CD8-positive, alpha-beta memory T cell (primary cell): Measurements from ENCODE around the gene DCDC1. TPM values are rescaled to one million over a fixed set of nuclear protein-coding genes. Genes with fewer than 3 reads are reported as not detected.

Source experiments
- CTCF ChIA-PET: fragments of 350-600 bp; sonication (Branson Sonifier 250); formaldehyde crosslinking; loops from one replicate; lab custom pipeline; 2021; ENCODE audit warnings: antibody characterized with exemption; lab: Charles Lee
- POLR2A ChIA-PET: fragments of 350-600 bp; sonication (Branson Sonifier 250); formaldehyde crosslinking; loops from one replicate; lab custom pipeline; 2021; ENCODE audit warnings: antibody characterized with exemption; lab: Charles Lee
- DNase-seq, 5 donors: peaks; one replicate each; pipeline versions ENCODE4 v3.0.0 to v3.0.0-alpha.2; 2020 to 2022; ENCODE audit warnings: mixed read lengths in 1 of 5
- H3K27ac ChIP-seq: one replicate; pipeline ENCODE4 v1.7.0; 2013; ENCODE audit warnings: low read depth, mild to moderate bottlenecking, low read length, moderate library complexity
- H3K27me3 ChIP-seq: 2 replicates; pipeline ENCODE4 v1.7.0; 2013; ENCODE audit warnings: low read length, mild to moderate bottlenecking; ENCODE audit not compliant: insufficient read depth, poor library complexity, severe bottlenecking
- H3K36me3 ChIP-seq: 2 replicates; pipeline ENCODE4 v1.7.0; 2013; ENCODE audit warnings: mild to moderate bottlenecking, low read length, moderate library complexity; ENCODE audit not compliant: insufficient read depth
- H3K4me1 ChIP-seq: 2 replicates; pipeline ENCODE4 v1.7.0; 2013; ENCODE audit warnings: mild to moderate bottlenecking, low read length, moderate library complexity; ENCODE audit not compliant: insufficient read depth
- H3K4me3 ChIP-seq: 2 replicates; pipeline ENCODE4 v1.7.0; 2013; ENCODE audit warnings: mild to moderate bottlenecking, low read length
- H3K9me3 ChIP-seq: 2 replicates; pipeline ENCODE4 v1.7.0; 2013; ENCODE audit warnings: mild to moderate bottlenecking, low read length
- H3K27ac Mint-ChIP-seq, 8 donors: one replicate each; pipeline ENCODE4 v1.8.0; 2020 to 2021; ENCODE audit warnings: mixed read lengths in 8 of 8, mild to moderate bottlenecking in 6 of 8, inconsistent platforms in 3 of 8, moderate library complexity in 3 of 8
- H3K27me3 Mint-ChIP-seq, 2 donors: one replicate each; pipeline ENCODE4 v1.8.0; 2020 to 2021; ENCODE audit warnings: mixed read lengths in 2 of 2, mild to moderate bottlenecking in 1 of 2, moderate library complexity in 1 of 2
- H3K36me3 Mint-ChIP-seq, 3 donors: one replicate each; pipeline ENCODE4 v1.8.0; 2020 to 2021; ENCODE audit warnings: mixed read lengths in 3 of 3, inconsistent platforms in 1 of 3, mild to moderate bottlenecking in 1 of 3
- H3K4me1 Mint-ChIP-seq, 3 donors: one replicate each; pipeline ENCODE4 v1.8.0; 2020 to 2021; ENCODE audit warnings: mixed read lengths in 3 of 3, inconsistent platforms in 1 of 3, mild to moderate bottlenecking in 1 of 3
- H3K4me3 Mint-ChIP-seq, 7 donors: one replicate each; pipeline ENCODE4 v1.8.0; 2020 to 2021; ENCODE audit warnings: mixed read lengths in 7 of 7, mild to moderate bottlenecking in 6 of 7, moderate library complexity in 4 of 7, inconsistent platforms in 2 of 7
- H3K9me3 Mint-ChIP-seq, 5 donors: one replicate each; pipeline ENCODE4 v1.8.0; 2020 to 2022; ENCODE audit warnings: mixed read lengths in 5 of 5, mild to moderate bottlenecking in 3 of 5, moderate library complexity in 2 of 5, inconsistent platforms in 1 of 5
- polyA plus RNA-seq: library from polyadenylated mRNA; unstranded; fragments of 300-500 nt; fragmentation: Illumina TruSeq; gene quantifications from one replicate; pipeline ENCODE4 v1.2.3, GENCODE V29; 2021
- total RNA-seq, 2 experiments: library from RNA; stranded (reverse); gene quantifications; one replicate each; pipeline ENCODE4 v1.2.3, GENCODE V29; 2021

DCDC1 gene
- total and polyA plus RNA-seq, 3 experiments from 2014 or later: 0.07 to 0.15 TPM; not detected in 1

DNA sequence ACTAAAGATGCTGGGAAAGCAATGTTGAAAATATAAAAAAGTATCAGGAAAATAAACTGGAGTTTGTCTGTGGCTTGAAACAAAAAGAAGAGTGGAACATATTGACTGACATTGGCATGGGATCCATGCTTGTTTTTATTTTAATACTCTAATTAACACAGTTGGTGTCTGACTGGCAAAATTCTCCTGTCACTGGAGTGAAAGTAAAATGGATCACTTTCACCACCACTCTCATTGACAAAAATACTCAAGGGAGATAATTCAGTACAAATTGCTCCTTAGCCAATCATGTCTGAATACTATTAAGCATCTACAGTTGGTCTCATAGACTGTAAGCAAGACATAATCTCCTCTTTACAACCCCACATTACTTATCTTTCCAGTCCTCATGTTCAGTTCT is 101.8 kb downstream of the DCDC1 start:
- CTCF ChIA-PET: no interaction called here
- no peaks in the 10 kb centered on the region for H3K4me1 Mint-ChIP-seq
- H3K36me3 ChIP-seq: no peaks in the 10 kb centered on the region

DNA sequence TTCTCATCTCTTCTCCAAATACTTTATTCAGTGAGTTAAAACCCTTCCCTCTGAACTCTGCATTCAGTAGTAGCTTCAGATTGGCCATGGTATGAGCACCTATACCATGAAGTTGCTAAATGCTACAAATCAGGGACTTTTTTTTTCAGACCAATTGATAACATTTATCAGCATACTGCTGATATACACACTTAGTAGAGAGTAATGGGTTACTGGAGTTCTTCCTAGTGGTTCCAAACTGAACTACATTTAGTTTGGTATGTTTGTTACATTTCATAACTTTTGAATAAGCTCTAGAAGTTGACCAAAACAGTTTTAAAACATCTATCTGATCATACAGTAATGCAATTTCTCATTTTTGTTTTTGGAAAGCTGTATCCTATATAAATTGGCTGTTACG is 104.7 kb downstream of the DCDC1 start:
- Mint-ChIP-seq H3K4me1 (no peaks in the 10 kb centered on the region), H3K36me3 (no peaks in the 10 kb centered on the region), H3K9me3 (no peaks in the 10 kb centered on the region), H3K27ac (no peak overlapping the region), H3K27me3 (peaks cover 3% of the 10 kb centered on the region in 2 donors), H3K4me3 (no peak overlapping the region)
- Histone ChIP-seq H3K4me1 (no peaks in the 10 kb centered on the region), H3K27me3 (no peaks in the 10 kb centered on the region), H3K4me3 (no peak overlapping the region), H3K27ac (no peak overlapping the region), H3K9me3 (no peaks in the 10 kb centered on the region), H3K36me3 (no peaks in the 10 kb centered on the region)
- ChIA-PET POLR2A (no interaction called here), CTCF (no interaction called here)
- no peak for DNase-seq

More for the DNA sequence above, 101.8 kb downstream of the DCDC1 start:
- no peak overlapping the region for H3K27ac ChIP-seq
- no peak for DNase-seq
- H3K27me3 ChIP-seq: no peaks in the 10 kb centered on the region
- Mint-ChIP-seq H3K9me3 (peaks cover 5 to 9% (median 8%) of the 10 kb centered on the region in 5 donors), H3K27me3 (no peaks in the 10 kb centered on the region), H3K4me3 (no peak overlapping the region), H3K36me3 (no peaks in the 10 kb centered on the region), H3K27ac (no peak overlapping the region)
- no peaks in the 10 kb centered on the region for H3K4me1 ChIP-seq
- H3K4me3 ChIP-seq: no peak overlapping the region
- H3K9me3 ChIP-seq: no peaks in the 10 kb centered on the region
- POLR2A ChIA-PET: no interaction called here

DNA sequence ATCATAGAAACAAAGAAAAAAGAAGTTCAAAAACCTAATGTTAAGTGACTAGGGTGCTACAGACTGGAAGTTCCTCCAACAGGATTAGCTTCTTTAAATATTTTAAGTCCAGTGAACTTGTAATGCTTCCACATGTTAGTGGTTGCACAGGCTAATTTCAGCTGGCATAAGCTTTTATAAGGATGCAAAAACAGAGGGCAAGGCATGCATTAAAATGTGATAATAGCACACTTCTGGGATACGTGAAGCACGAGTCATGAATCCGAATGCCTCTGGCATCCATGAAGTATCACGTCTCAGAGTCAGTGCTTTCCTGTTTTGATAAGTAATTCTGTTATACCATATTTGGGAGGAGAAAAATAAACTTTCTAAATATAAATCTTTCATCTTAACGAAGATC is 106.8 kb downstream of the DCDC1 start:
- Histone ChIP-seq H3K27ac (no peak overlapping the region), H3K4me1 (no peaks in the 10 kb centered on the region), H3K4me3 (no peak overlapping the region), H3K36me3 (no peaks in the 10 kb centered on the region), H3K27me3 (no peaks in the 10 kb centered on the region), H3K9me3 (no peaks in the 10 kb centered on the region)
- no peak overlapping the region for H3K4me3 Mint-ChIP-seq
- peaks cover 3% of the 10 kb centered on the region in 2 donors for H3K27me3 Mint-ChIP-seq
- POLR2A ChIA-PET: no interaction called here
- DNase-seq: no peak
- H3K27ac Mint-ChIP-seq: no peak overlapping the region
- H3K9me3 Mint-ChIP-seq: no peaks in the 10 kb centered on the region
- H3K36me3 Mint-ChIP-seq: no peaks in the 10 kb centered on the region
- CTCF ChIA-PET: no interaction called here
- H3K4me1 Mint-ChIP-seq: no peaks in the 10 kb centered on the region

DNA sequence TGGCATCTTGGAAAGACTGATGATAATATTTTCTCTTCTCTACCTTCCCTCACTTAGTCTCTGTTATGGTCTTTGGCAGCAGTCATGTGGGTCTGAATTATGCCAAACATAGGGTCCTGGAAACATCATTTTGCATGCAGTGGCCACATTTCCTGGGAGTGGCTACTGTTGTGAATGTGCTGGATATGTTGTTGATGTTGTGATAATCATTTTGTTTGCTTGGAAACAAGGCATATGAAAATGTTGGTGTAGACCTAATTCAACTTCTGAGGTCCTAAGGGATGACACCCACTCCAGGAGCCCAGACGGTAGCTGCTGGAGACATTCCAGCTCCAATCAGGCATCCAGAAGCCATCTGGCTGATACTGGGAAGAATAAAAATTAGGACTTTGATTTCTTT is 109.7 kb downstream of the DCDC1 start:
- CTCF ChIA-PET: no interaction called here
- POLR2A ChIA-PET: no interaction called here
- H3K4me3 Mint-ChIP-seq: no peak overlapping the region
- H3K27me3 Mint-ChIP-seq: peaks cover 3 to 7% of the 10 kb centered on the region in 2 donors
- H3K36me3 Mint-ChIP-seq: no peaks in the 10 kb centered on the region
- no peak for DNase-seq
- no peaks in the 10 kb centered on the region for H3K9me3 ChIP-seq
- H3K27me3 ChIP-seq: no peaks in the 10 kb centered on the region
- H3K4me1 Mint-ChIP-seq: no peaks in the 10 kb centered on the region
- no peaks in the 10 kb centered on the region for H3K9me3 Mint-ChIP-seq
- H3K4me3 ChIP-seq: no peak overlapping the region
- no peaks in the 10 kb centered on the region for H3K36me3 ChIP-seq
- H3K27ac ChIP-seq: no peak overlapping the region
- H3K27ac Mint-ChIP-seq: no peak overlapping the region
- H3K4me1 ChIP-seq: no peaks in the 10 kb centered on the region

DNA sequence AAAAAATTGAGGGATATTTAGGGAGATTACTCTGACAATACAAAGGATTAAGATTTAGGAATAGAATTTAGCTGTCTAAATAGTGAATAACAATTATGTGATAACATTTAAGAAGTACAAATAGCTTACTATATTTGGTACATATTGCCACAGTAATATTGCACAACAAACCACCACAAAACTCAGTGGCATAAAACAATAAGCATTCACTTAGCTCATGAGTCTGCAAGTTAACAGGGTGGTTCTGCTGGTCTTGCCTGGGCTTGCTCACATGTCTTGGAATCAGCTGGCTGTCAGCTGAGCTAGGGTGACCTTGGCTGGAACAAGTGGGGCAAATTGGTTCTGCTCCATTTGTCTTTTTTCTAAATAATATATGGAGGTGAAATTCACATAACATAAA is 115.1 kb downstream of the DCDC1 start:
- H3K9me3 Mint-ChIP-seq: no peaks in the 10 kb centered on the region
- no peak overlapping the region for H3K4me3 ChIP-seq
- no peaks in the 10 kb centered on the region for H3K36me3 Mint-ChIP-seq
- no peak overlapping the region for H3K27ac ChIP-seq
- no peaks in the 10 kb centered on the region for H3K27me3 ChIP-seq
- H3K4me1 Mint-ChIP-seq: no peaks in the 10 kb centered on the region
- H3K27me3 Mint-ChIP-seq: peaks cover 0 to 12% of the 10 kb centered on the region in 2 donors
- ChIA-PET POLR2A (no interaction called here), CTCF (no interaction called here)
- no peaks in the 10 kb centered on the region for H3K9me3 ChIP-seq
- no peak overlapping the region for H3K4me3 Mint-ChIP-seq
- no peak overlapping the region for H3K27ac Mint-ChIP-seq
- H3K4me1 ChIP-seq: no peaks in the 10 kb centered on the region
- DNase-seq: no peak
- H3K36me3 ChIP-seq: no peaks in the 10 kb centered on the region

DNA sequence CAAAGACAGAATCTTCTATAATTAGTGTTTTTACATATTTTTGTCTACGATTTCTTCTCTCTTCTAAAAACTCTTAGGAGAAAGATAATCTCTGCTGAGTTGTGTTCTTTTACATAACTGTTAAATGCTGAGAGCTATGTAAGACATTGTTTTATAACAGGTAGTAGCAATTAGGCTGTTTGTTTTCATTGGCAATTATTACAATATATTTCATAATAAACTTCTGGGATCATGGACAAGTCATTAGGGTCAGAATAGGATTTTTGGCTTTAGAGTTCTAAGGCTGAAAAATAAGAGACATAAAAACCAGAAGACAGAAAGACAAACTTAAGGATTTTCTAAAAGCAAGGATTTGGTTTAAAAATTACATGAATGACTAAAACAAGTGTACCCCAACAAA is 120.8 kb downstream of the DCDC1 start:
- Histone ChIP-seq H3K36me3 (no peaks in the 10 kb centered on the region), H3K27me3 (no peaks in the 10 kb centered on the region), H3K4me1 (no peaks in the 10 kb centered on the region), H3K27ac (no peak overlapping the region), H3K9me3 (no peaks in the 10 kb centered on the region), H3K4me3 (no peak overlapping the region)
- ChIA-PET POLR2A (no interaction called here), CTCF (no interaction called here)
- no peak for DNase-seq
- Mint-ChIP-seq H3K4me1 (no peaks in the 10 kb centered on the region), H3K27me3 (peaks cover 0 to 20% of the 10 kb centered on the region in 2 donors), H3K9me3 (no peaks in the 10 kb centered on the region), H3K36me3 (no peaks in the 10 kb centered on the region), H3K4me3 (no peak overlapping the region), H3K27ac (no peak overlapping the region)

DNA sequence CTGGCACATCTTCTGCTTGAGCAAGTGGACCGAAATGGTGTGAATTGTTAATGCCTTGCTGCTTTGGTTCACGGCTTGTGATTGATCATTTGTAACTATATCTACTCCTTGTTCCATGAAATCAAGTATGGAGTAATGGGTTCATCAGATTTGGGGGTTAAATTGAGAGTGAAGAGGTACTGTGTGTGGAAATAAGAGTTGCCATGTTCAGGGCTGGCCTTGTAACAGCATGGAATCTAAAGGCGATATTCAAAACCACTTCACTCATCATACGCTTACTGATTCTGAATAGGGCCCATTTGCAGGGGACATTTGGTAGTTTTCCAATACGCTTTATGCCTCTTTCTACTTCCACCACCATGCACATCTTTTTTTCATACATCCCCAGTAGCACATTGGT is 122.2 kb downstream of the DCDC1 start:
- H3K27me3 Mint-ChIP-seq: peaks cover 0 to 20% of the 10 kb centered on the region in 2 donors
- Histone ChIP-seq H3K27me3 (no peaks in the 10 kb centered on the region), H3K9me3 (no peaks in the 10 kb centered on the region), H3K4me3 (no peak overlapping the region), H3K36me3 (no peaks in the 10 kb centered on the region), H3K27ac (no peak overlapping the region), H3K4me1 (no peaks in the 10 kb centered on the region)
- H3K4me1 Mint-ChIP-seq: no peaks in the 10 kb centered on the region
- ChIA-PET CTCF (no interaction called here), POLR2A (no interaction called here)
- H3K4me3 Mint-ChIP-seq: no peak overlapping the region
- no peak for DNase-seq
- H3K27ac Mint-ChIP-seq: no peak overlapping the region
- H3K36me3 Mint-ChIP-seq: no peaks in the 10 kb centered on the region
- H3K9me3 Mint-ChIP-seq: no peaks in the 10 kb centered on the region

DNA sequence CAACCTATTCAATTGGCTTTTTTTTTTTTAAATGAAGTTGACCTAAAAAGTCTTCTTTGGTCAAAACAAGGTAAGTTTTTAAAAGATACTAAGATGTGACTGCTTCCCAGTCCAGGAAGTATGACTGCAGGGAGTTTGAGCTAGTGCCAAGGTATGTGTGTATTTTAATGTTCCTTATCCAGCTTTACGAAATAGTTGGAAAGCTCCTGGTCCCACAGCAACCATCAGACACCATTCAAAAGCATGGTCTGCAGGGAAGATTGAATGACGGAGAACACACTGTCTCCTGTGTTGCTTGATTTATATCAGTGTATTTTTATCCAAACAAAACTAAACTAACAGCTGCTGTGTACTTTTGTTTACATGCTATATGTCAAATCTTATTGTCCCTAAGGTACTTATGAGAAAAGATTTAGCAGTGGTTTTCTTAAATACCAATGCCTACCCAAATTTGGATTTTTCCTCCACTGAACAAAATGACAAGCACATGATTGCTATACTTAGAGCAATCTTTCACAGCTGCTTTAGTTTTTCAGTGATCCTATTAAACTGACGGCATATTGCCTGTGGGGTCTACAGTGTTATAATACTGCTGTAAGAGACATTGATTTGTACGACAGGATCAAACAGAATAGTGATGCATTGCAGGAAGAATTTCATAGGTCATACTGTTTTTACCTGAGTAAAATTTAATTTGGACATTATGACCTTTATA is 122.9 kb downstream of the DCDC1 start:
- no peak for DNase-seq
- Mint-ChIP-seq H3K4me1 (no peaks in the 10 kb centered on the region), H3K27ac (no peak overlapping the region), H3K27me3 (peaks cover 0 to 20% of the 10 kb centered on the region in 2 donors), H3K9me3 (no peaks in the 10 kb centered on the region), H3K4me3 (no peak overlapping the region), H3K36me3 (no peaks in the 10 kb centered on the region)
- POLR2A ChIA-PET: no interaction called here
- CTCF ChIA-PET: no interaction called here
- no peak overlapping the region for H3K4me3 ChIP-seq
- H3K9me3 ChIP-seq: no peaks in the 10 kb centered on the region
- no peak overlapping the region for H3K27ac ChIP-seq
- no peaks in the 10 kb centered on the region for H3K4me1 ChIP-seq
- no peaks in the 10 kb centered on the region for H3K27me3 ChIP-seq
- H3K36me3 ChIP-seq: no peaks in the 10 kb centered on the region
